IMR-90 (cell line): ENCODE data around the gene EFCAB8. TPM values are rescaled to one million over a fixed set of nuclear protein-coding genes. Genes with fewer than 3 reads are reported as not detected.

ENCODE experiments used
- ATAC-seq: fragments of 200-7000 bp; cut with Tn5 transposase; 2 replicates; pipeline ENCODE4 v1.9.1; 2020; ENCODE audit warnings: low read depth, mild to moderate bottlenecking, moderate library complexity
- BruUV-seq: library from RNA; stranded (reverse); fragments of 400-500 nt; replicated peaks from 2 replicates; lab custom pipeline; 2021; lab: Mats Ljungman, UMichigan
- CTCF ChIA-PET: fragments of 300-600 bp; formaldehyde crosslinking; extraction: SDS; loops from one replicate; lab custom pipeline; 2021; ENCODE audit warnings: antibody characterized with exemption; lab: Yijun Ruan, JAX
- POLR2A ChIA-PET: fragments of 300-600 bp; sonication (Branson Sonifier 250); formaldehyde crosslinking; loops from one replicate; lab custom pipeline; 2022; ENCODE audit warnings: antibody characterized with exemption; ENCODE audit not compliant: unreplicated experiment; lab: Charles Lee
- DNase-seq: peaks from one replicate; pipeline ENCODE4 v3.0.0; 2013
- H2AFZ ChIP-seq: replicated peaks from 2 replicates; pipeline ENCODE3; 2013; ENCODE audit warnings: low read length, mild to moderate bottlenecking; ENCODE audit not compliant: poor library complexity
- H2AK5ac ChIP-seq: 2 replicates; pipeline ENCODE4 v1.6.1; 2013; ENCODE audit warnings: low read depth, low read length, inconsistent platforms
- H2AK9ac ChIP-seq: replicated peaks from 2 replicates; pipeline ENCODE3; 2013; ENCODE audit warnings: mild to moderate bottlenecking, low read depth, low read length, moderate library complexity; ENCODE audit not compliant: poor library complexity
- H2BK120ac ChIP-seq: 2 replicates; pipeline ENCODE4 v1.6.1; 2013; ENCODE audit warnings: low read depth, low read length, inconsistent platforms
- H2BK15ac ChIP-seq: 3 replicates; pipeline ENCODE4 v1.6.1; 2013; ENCODE audit warnings: low read depth, low read length, inconsistent platforms
- H2BK20ac ChIP-seq: 2 replicates; pipeline ENCODE4 v1.6.1; 2013; ENCODE audit warnings: low read depth, mild to moderate bottlenecking, inconsistent platforms, low read length, moderate library complexity
- H2BK5ac ChIP-seq: 2 replicates; pipeline ENCODE4 v1.6.1; 2013; ENCODE audit warnings: mild to moderate bottlenecking, low read depth, low read length, inconsistent platforms; ENCODE audit not compliant: poor library complexity, severe bottlenecking
- H3K14ac ChIP-seq: replicated peaks from 2 replicates; pipeline ENCODE4 v1.6.1; 2013; ENCODE audit warnings: low read depth, low read length, inconsistent platforms
- H3K18ac ChIP-seq: 2 replicates; pipeline ENCODE4 v1.6.1; 2013; ENCODE audit warnings: low read depth, low read length, control low read depth
- H3K23ac ChIP-seq: 2 replicates; pipeline ENCODE4 v1.6.1; 2013; ENCODE audit warnings: low read depth, low read length, inconsistent platforms
- H3K27ac ChIP-seq: 2 replicates; pipeline ENCODE4 v1.5.1; 2013; ENCODE audit warnings: mild to moderate bottlenecking, control low read depth, low read length; ENCODE audit not compliant: insufficient read depth
- H3K27me3 ChIP-seq: 2 replicates; pipeline ENCODE4 v1.6.1; 2013; ENCODE audit warnings: low read length; ENCODE audit not compliant: control insufficient read depth, insufficient read depth
- H3K36me3 ChIP-seq: 2 replicates; pipeline ENCODE4 v1.6.1; 2013; ENCODE audit warnings: low read length, mixed read lengths; ENCODE audit not compliant: control insufficient read depth, insufficient read depth
- H3K4ac ChIP-seq: 2 replicates; pipeline ENCODE4 v1.6.1; 2013; ENCODE audit warnings: low read depth, low read length, inconsistent platforms
- H3K4me1 ChIP-seq: 2 replicates; pipeline ENCODE4 v1.6.1; 2013; ENCODE audit warnings: low read length, mixed read lengths; ENCODE audit not compliant: control insufficient read depth, insufficient read depth
- H3K4me2 ChIP-seq: 2 replicates; pipeline ENCODE4 v1.6.1; 2013; ENCODE audit warnings: low read depth, mild to moderate bottlenecking, control low read depth, low read length, moderate library complexity
- H3K4me3 ChIP-seq: 2 replicates; pipeline ENCODE4 v1.5.1; 2013; ENCODE audit warnings: low read depth, mild to moderate bottlenecking, control low read depth, low read length, moderate library complexity; ENCODE audit not compliant: insufficient read depth
- H3K56ac ChIP-seq: 2 replicates; pipeline ENCODE4 v1.6.1; 2013; ENCODE audit warnings: low read length, inconsistent platforms; ENCODE audit not compliant: insufficient read depth; ENCODE audit errors: extremely low read depth
- H3K79me1 ChIP-seq, 2 experiments: 2 replicates each; pipeline ENCODE4 v1.6.1; 2013; ENCODE audit warnings: low read length in 2 of 2, inconsistent platforms in 1 of 2, low read depth in 1 of 2
- H3K9ac ChIP-seq: 2 replicates; pipeline ENCODE4 v1.6.1; 2013; ENCODE audit warnings: low read depth, low read length, control low read depth
- H3K9me1 ChIP-seq: 2 replicates; pipeline ENCODE4 v1.6.1; 2013; ENCODE audit warnings: low read length, inconsistent platforms; ENCODE audit not compliant: insufficient read depth
- H3K9me3 ChIP-seq: 2 replicates; pipeline ENCODE4 v1.6.1; 2013; ENCODE audit warnings: low read length; ENCODE audit not compliant: control insufficient read depth, insufficient read depth
- H4K20me1 ChIP-seq: 2 replicates; pipeline ENCODE4 v1.6.1; 2013; ENCODE audit warnings: low read length, inconsistent platforms; ENCODE audit not compliant: insufficient read depth
- H4K5ac ChIP-seq: 2 replicates; pipeline ENCODE4 v1.6.1; 2013; ENCODE audit warnings: mild to moderate bottlenecking, low read depth, low read length, control low read depth
- H4K8ac ChIP-seq, 2 experiments: 2 replicates each; pipeline ENCODE4 v1.6.1; 2013; ENCODE audit warnings: low read depth in 2 of 2, low read length in 2 of 2, control low read depth in 1 of 2, inconsistent platforms in 1 of 2
- H4K91ac ChIP-seq: 2 replicates; pipeline ENCODE4 v1.6.1; 2013; ENCODE audit warnings: low read depth, low read length, inconsistent platforms; ENCODE audit not compliant: insufficient read depth
- BHLHE40 ChIP-seq: fragments of 150-350 bp; IDR thresholded peaks from 2 replicates; pipeline ENCODE4 v1.6.1; 2016; ENCODE audit warnings: mild to moderate bottlenecking, low read depth, low read length
- CEBPB ChIP-seq: IDR thresholded peaks from 2 replicates; pipeline ENCODE4 v1.6.1; 2012; ENCODE audit warnings: low read depth, low read length, improper control_type of control experiment
- CHD1 ChIP-seq: IDR thresholded peaks from 2 replicates; pipeline ENCODE4 v1.6.1; 2012; ENCODE audit warnings: low read depth, low read length, improper control_type of control experiment
- FOS ChIP-seq: fragments of 150-350 bp; IDR thresholded peaks from 2 replicates; pipeline ENCODE4 v1.6.1; 2016; ENCODE audit warnings: low read depth, low read length
- MAFK ChIP-seq: IDR thresholded peaks from 2 replicates; pipeline ENCODE4 v1.6.1; 2012; ENCODE audit warnings: low read depth, low read length, improper control_type of control experiment
- MAZ ChIP-seq: IDR thresholded peaks from 2 replicates; pipeline ENCODE4 v1.6.1; 2012; ENCODE audit warnings: low read depth, mild to moderate bottlenecking, low read length, improper control_type of control experiment, moderate library complexity, borderline replicate concordance
- MXI1 ChIP-seq: IDR thresholded peaks from 2 replicates; pipeline ENCODE4 v1.6.1; 2012; ENCODE audit warnings: low read depth, mild to moderate bottlenecking, low read length, moderate library complexity, borderline replicate concordance
- NFE2L2 ChIP-seq: fragments of 150-350 bp; IDR thresholded peaks from 2 replicates; pipeline ENCODE4 v1.6.1; 2016; ENCODE audit warnings: low read depth, mild to moderate bottlenecking, low read length
- POLR2A ChIP-seq: IDR thresholded peaks from 2 replicates; pipeline ENCODE4 v1.6.1; 2012; ENCODE audit warnings: mild to moderate bottlenecking, low read depth, low read length
- RAD21 ChIP-seq: IDR thresholded peaks from 2 replicates; pipeline ENCODE4 v1.6.1; 2012; ENCODE audit warnings: low read length, improper control_type of control experiment
- RCOR1 ChIP-seq: IDR thresholded peaks from 2 replicates; pipeline ENCODE4 v1.6.1; 2012; ENCODE audit warnings: mild to moderate bottlenecking, low read length, improper control_type of control experiment; ENCODE audit not compliant: insufficient replicate concordance
- RFX5 ChIP-seq: IDR thresholded peaks from 2 replicates; pipeline ENCODE4 v1.8.0; 2012; ENCODE audit warnings: low read depth, mild to moderate bottlenecking, low read length, moderate library complexity
- SMC3 ChIP-seq: fragments of 150-350 bp; IDR thresholded peaks from 2 replicates; pipeline ENCODE4 v1.6.1; 2016; ENCODE audit warnings: low read depth, mild to moderate bottlenecking, antibody characterized with exemption, low read length, moderate library complexity
- WGBS, 2 experiments: methylation state at CpG; one replicate each; pipeline versions ENCODE4 v1.1.5 to v1.1.7; 2013; ENCODE audit warnings: missing lambda C conversion rate in 2 of 2; ENCODE audit not compliant: insufficient read length in 1 of 2; ENCODE audit errors: extremely low coverage in 2 of 2; 5-methylcytosine and 5-hydroxymethylcytosine counted together
- dilution Hi-C: fragments of 300-500 bp; cut with HindIII; formaldehyde crosslinking; loops from one replicate; pipeline ENCODE4 v1.14.3; 2018; ENCODE audit warnings: low sequenced_read_pairs; ENCODE audit not compliant: unreplicated experiment
- in situ Hi-C: fragments of 300-500 bp; cut with MboI; formaldehyde crosslinking; loops from 3 replicates; pipeline ENCODE4 v1.14.3; 2019; ENCODE audit warnings: low sequenced_read_pairs, inconsistent platforms, mixed read lengths
- intact Hi-C: fragments of 100-400 bp; cut with micrococcal nuclease; formaldehyde crosslinking; loops from 2 replicates; pipeline ENCODE4 v1.10.0; 2022
- polyA plus RNA-seq, 3 experiments: library from polyadenylated mRNA; depleted of rRNA; stranded (reverse); fragments of >200 nt; gene quantifications; 2 replicates each; pipeline ENCODE4 v1.2.3, GENCODE V29; 2012; ENCODE audit warnings: low replicate concordance in 1 of 3
- total RNA-seq: library from RNA; depleted of rRNA; stranded (reverse); fragments of >200 nt; gene quantifications from 2 replicates; pipeline ENCODE4 v1.2.3, GENCODE V29; 2012
- TF ChIP-seq, protein P1 (sequence below): conservative IDR thresholded peaks from 2 replicates; pipeline ENCODE4 v1.5.1; 2012; ENCODE audit warnings: mild to moderate bottlenecking, low read depth, low read length, improper control_type of control experiment
- TF ChIP-seq, protein P2 (sequence below): fragments of 150-350 bp; IDR thresholded peaks from 2 replicates; pipeline ENCODE4 v1.6.1; 2017; ENCODE audit warnings: mild to moderate bottlenecking, antibody characterized with exemption, low read length, low read depth
- TF ChIP-seq, protein P3 (sequence below): fragments of 150-350 bp; IDR thresholded peaks from 2 replicates; pipeline ENCODE4 v1.6.1; 2016; ENCODE audit warnings: low read depth, mild to moderate bottlenecking, low read length, moderate library complexity, borderline replicate concordance

Gene EFCAB8
- total and polyA plus RNA-seq, 2 of the 4 experiments (the other 2 are of a cell fraction) = not detected

DNA sequence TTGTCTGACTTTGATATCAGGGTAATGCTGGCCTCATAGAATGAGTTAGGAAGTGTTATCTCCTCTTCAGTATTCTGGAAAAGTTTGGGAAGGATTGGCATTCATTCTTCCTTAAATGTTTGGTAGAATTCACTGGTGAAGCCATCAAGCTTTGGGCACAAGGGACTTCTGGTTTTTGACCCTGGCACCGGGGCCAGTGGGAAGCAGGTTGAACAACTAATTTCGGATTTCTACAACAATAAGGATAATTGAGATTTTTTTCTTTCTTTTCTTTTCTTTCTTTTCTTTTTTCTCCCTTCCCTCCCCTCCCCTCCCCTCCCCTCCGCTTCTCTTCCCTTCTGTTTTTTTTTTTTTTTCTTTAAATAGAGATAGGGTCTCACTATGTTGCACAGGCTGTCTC lies 70.4 kb downstream of the EFCAB8 start:
- Histone ChIP-seq H4K8ac (no peak overlapping the region), H2BK5ac (no peak overlapping the region), H3K56ac (no peak overlapping the region), H2AFZ (no peak overlapping the region), H2BK120ac (no peak overlapping the region), H2AK5ac (no peak overlapping the region), H3K9ac (no peak overlapping the region), H3K9me3 (no peaks in the 10 kb centered on the region), H2BK15ac (no peak overlapping the region), H3K27me3 (peaks cover 2% of the 10 kb centered on the region; the same call in 1 of the 2 replicates), H3K9me1 (no peaks in the 10 kb centered on the region), H3K4me3 (no peak overlapping the region), H3K79me1 (no peaks in the 10 kb centered on the region), H4K91ac (no peak overlapping the region), H3K4me1 (no peaks in the 10 kb centered on the region), H3K4ac (no peak overlapping the region), H4K20me1 (no peaks in the 10 kb centered on the region), H3K18ac (no peak overlapping the region), H3K4me2 (no peak overlapping the region), H2AK9ac (no peak overlapping the region), H4K5ac (no peak overlapping the region), H3K23ac (no peak overlapping the region), H3K27ac (no peak overlapping the region), H2BK20ac (no peak overlapping the region), H3K36me3 (no peaks in the 10 kb centered on the region), H3K14ac (no peak overlapping the region)
- dilution Hi-C loops (no loop called here), in situ Hi-C loops (no loop called here), intact Hi-C loops (no loop called here)
- WGBS, 2 experiments = no CpG with 5 or more reads among the region's 3 CpGs
- ChIA-PET POLR2A (no interaction called here), CTCF (no interaction called here)
- no TSS peak for BruUV-seq
- no peak for TF ChIP-seq CEBPB
- no peak for TF ChIP-seq FOS
- no peak for TF ChIP-seq MAZ
- no peak for TF ChIP-seq BHLHE40
- TF ChIP-seq, protein P1, sequence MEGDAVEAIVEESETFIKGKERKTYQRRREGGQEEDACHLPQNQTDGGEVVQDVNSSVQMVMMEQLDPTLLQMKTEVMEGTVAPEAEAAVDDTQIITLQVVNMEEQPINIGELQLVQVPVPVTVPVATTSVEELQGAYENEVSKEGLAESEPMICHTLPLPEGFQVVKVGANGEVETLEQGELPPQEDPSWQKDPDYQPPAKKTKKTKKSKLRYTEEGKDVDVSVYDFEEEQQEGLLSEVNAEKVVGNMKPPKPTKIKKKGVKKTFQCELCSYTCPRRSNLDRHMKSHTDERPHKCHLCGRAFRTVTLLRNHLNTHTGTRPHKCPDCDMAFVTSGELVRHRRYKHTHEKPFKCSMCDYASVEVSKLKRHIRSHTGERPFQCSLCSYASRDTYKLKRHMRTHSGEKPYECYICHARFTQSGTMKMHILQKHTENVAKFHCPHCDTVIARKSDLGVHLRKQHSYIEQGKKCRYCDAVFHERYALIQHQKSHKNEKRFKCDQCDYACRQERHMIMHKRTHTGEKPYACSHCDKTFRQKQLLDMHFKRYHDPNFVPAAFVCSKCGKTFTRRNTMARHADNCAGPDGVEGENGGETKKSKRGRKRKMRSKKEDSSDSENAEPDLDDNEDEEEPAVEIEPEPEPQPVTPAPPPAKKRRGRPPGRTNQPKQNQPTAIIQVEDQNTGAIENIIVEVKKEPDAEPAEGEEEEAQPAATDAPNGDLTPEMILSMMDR = no peak
- no peak for TF ChIP-seq MXI1
- no peak for TF ChIP-seq CHD1
- TF ChIP-seq MAFK = no peak
- TF ChIP-seq, protein P2, sequence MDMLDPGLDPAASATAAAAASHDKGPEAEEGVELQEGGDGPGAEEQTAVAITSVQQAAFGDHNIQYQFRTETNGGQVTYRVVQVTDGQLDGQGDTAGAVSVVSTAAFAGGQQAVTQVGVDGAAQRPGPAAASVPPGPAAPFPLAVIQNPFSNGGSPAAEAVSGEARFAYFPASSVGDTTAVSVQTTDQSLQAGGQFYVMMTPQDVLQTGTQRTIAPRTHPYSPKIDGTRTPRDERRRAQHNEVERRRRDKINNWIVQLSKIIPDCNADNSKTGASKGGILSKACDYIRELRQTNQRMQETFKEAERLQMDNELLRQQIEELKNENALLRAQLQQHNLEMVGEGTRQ = no peak
- TF ChIP-seq NFE2L2 = no peak
- no peak for TF ChIP-seq RAD21
- TF ChIP-seq, protein P3, sequence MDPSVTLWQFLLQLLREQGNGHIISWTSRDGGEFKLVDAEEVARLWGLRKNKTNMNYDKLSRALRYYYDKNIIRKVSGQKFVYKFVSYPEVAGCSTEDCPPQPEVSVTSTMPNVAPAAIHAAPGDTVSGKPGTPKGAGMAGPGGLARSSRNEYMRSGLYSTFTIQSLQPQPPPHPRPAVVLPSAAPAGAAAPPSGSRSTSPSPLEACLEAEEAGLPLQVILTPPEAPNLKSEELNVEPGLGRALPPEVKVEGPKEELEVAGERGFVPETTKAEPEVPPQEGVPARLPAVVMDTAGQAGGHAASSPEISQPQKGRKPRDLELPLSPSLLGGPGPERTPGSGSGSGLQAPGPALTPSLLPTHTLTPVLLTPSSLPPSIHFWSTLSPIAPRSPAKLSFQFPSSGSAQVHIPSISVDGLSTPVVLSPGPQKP = no peak
- TF ChIP-seq RCOR1 = no peak
- TF ChIP-seq SMC3 = no peak
- TF ChIP-seq RFX5 = no peak
- TF ChIP-seq POLR2A = no peak
- DNase-seq (no peak), ATAC-seq (no peak)
